ENCODE measurements around the gene F13A1.
A peak's percentile ranks its signal among the peaks of the same experiment; 100 is the strongest.

GRCh38 chr6:6315660-6316059 is 4.8 kb downstream of the F13A1 start:
- TF ChIP-seq CTCF (IDR thresholded peaks at IDR 0.05) (peak; percentile 44 to 59 (median 49)), POLR2AphosphoS5 (IDR thresholded peaks at IDR 0.05) (no peak), POLR2A (IDR thresholded peaks at IDR 0.05) (no peak)
